GM21515 (cell line): ENCODE measurements around the gene PPIL1.

Experiments
- ATAC-seq: cut with Tn5 transposase; IDR thresholded peaks from one replicate; pipeline ENCODE4 v1.9.1; 2021; ENCODE audit not compliant: unreplicated experiment

Gene PPIL1

DNA sequence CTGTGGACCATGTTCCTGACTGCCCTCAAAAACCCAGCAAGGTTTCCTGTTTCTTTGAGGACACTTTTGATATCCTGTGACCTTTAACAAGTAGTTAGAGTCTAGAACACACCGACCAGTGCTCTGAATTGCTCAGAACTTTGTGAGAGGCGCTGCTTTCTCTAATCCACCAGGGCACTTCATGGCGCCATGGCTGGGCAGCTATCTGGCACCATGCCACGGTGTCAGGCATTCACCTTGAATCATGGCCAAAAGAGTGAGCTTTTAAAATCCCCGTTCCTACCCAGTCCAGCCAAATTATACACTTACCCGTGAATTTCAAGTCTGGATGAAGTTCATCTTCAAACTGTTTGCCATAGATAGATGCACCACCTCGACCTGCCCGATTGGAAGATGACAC, 18.3 kb downstream of the PPIL1 start:
- no peak for ATAC-seq

DNA sequence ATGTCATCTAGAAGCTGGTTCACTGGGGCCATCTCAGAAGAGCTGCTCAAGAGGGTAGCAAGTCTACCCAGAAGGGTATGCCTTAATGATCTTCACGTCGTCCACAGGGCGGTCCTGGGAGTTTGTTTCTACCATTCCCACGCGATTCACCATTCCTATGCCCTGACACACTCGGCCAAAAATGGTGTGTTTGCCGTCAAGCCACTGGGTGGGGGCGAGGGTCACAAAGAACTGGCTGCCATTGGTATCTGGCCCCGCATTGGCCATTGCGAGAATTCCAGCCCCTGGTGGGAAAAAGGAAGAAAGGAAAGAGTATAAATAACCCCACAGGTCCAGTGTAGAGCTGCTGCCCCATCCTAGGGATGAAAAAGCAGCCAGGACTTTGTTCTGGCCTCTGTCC, 18.9 kb downstream of the PPIL1 start:
- ATAC-seq: no peak

DNA sequence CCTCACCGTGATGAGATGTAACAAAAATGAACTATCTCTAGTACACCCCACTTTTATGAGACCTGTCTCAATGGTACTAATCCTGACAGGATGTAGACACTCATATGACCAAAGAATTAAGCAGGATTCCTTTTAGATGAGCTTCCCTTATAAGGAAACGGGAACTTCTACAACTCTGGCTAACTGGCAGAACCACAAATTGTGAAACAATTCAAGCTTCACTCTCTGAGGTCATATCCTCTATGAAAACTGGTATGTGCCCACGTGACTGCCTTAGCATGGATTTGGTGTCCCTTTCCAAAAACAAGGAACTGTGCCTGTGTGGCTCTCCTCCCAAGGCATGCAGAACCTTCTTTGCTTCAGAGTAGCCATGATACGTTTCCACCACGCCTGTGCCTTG, 21.3 kb downstream of the PPIL1 start:
- ATAC-seq: no peak

DNA sequence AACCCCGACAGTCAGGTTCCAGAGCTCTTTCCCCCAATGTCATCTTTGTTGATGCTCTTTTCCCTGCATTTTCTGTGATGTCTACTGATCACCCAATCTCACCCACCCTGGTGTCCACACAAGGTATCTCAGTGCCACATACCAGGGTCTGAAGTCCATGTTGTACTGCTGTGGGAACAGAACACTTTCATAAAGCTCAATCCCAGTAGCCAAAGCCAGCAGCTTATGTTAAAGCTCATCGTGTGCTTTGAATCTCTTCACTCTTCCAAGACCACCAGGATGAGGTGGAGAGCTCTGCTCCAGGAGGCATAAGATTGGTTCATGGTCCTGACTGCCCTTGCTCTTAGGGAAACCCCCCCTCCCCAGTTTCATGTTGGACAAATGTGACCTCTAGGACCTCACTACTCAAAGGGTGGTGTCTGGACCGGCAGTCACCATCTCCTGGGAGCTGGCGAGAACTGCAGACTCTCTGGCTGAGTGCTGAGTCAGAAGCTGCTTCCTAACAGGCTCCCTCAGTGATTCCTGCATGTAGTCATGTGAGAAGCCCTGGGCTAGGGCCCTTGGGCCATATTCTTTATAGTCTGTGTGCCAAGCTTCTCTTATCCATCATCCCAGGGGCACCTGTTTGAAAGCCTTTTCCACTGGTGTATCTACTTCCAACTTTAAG, 22.0 kb downstream of the PPIL1 start:
- ATAC-seq: no peak

DNA sequence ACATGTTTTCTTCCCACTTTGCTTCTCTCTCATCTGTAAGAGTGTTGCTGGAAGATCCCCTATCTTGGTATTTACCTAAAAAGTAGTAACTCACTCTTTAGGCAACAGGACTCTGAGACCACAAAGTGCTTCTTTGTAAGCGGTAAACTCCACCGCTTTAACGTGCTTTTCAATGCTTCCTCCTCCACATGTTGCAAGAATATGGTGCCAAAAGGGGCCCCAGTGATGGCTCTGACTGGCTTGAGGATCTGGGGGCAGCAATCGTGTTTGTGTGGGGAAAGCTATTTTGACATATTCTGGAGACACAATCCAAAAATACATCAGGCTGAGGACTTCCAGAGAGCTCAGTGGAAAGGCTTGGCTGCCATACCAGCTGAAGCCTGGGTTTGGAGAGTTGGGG, 23.0 kb downstream of the PPIL1 start:
- ATAC-seq: no peak

DNA sequence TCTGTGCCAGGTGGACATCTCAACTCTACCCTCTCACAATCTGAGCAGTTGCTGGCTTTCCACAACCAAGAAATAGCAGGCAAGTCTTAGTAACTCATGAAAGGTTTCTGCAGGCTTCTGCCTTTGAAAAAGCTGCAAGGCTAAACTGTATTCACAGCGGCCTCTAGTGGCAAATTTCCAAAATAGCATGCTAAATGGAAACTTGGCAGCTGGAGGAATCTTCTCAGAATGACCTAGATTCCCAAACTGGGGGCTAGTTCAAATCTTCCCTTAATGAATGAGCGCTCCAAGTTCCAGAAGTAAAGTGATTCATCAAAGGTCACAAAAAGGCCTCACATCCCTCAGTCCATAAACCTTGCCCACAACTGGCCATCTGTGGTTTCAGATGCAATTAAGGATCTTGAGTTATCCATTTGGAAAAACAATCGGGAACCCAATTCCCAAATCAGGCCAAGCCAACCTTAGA, 23.4 kb downstream of the PPIL1 start:
- ATAC-seq: no peak

DNA sequence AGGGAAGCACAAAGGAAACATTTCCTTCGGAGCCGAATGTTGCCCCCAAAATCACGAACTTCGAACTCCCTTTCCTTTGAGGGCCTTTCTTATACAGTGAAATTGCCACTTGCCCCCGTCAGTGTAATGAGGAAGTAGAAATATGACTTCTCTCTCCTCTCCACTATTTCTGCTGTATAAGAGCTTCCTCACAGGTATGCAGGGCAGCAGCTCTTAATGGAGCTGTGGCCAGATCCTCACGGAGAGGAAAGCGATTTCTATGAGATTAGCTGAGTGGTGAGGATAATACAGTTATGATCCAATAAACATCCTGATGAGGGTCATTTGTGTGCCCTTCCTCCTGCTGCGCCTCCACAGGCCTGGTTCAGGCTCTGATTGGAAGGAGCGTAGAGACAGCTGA, 24.6 kb downstream of the PPIL1 start:
- ATAC-seq: no peak

DNA sequence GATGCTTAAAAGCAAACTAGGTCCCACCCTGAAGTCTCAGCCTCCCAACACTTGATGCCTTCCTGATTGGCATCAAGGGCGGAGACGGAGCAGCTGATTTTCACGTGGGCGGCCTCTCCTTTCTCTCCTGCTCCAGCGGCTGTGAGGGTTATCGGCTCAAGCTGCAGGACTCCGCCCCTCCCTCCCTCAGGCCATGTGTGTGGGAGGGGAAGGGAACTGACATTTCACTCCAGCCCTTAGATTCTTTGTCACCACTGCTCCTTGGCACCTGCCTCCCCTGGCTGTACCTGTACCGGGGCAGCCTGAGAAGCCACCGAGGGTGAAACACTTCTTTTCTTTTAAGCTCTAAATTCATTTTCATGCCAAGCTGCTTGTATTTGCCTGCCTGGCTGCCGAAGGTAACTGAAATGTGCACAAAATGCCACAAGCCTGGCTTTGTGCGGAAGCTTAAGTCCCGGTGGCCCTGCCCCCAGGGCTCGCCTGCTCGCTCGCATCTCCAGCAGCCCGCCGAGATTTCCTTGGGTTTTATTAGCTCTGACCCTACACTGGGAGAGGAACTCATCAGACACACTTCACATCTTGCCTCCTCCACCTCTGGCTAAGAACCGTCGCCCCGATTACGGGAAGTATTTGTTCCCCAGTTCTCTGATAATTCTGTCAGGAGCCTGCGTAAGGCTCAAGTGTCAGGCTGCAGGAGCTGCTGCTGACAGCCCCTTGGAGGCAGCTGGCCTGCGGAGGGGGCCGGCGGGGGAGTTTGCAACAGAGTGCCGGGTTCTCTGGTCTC, 25.8 kb downstream of the PPIL1 start:
- no peak for ATAC-seq

DNA sequence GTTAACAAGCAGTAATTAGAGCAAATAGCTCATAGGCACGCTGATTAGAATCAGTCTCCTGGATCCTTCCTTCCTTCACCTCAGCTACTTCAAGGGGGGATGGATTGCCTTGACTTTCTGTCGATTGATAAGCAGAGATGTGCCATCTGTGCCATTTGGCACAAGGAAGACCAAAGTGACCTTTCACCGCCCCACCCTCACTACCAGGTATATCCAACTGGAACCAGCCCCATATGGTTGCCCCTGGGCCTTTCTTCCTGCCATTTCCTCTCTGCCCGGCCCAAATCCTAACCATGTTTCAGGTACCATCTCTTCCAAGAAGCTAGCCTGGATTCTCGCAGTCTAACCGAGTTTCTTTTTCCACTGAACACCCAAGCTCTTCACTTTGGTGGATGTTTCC, 26.6 kb downstream of the PPIL1 start:
- ATAC-seq: no peak

DNA sequence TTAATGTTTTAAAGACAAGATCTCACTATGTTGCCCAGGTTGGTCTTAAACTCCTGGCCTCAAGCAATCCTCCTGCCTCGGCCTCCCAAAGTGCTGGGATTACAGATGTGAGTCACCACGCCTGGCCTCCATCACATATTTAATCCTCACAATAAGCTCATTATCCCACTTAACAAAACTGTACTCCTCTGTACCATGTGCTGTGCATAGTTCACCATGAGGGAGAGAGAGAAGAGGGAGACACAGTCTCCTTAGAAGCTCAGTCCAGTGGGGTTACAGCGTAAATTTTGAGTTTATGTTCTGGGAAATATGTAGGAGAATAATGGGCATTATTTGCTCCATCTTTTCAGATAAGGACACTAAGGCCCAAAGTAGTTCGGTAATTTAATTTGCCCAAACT, 27.5 kb downstream of the PPIL1 start:
- ATAC-seq: no peak

DNA sequence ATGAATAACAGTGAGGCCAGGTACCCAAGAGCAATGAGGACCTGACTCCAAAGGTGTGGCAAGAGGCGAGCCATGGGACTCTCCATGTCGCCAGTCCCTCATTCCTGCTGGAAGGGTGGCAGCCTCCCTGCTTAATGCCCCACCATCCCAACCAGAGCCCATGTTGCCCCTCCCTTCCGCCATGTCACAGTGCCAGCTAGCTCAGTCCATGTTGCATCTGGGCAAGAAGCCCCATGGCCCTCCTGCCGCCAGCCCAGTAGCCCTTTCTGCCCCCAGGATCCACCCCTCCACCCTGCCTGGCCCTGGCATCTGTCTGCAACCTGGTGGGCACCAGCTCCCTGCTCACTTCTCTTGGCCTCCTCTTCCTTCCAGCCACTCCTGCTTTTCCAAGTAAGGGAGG, 29.4 kb downstream of the PPIL1 start:
- ATAC-seq: no peak

DNA sequence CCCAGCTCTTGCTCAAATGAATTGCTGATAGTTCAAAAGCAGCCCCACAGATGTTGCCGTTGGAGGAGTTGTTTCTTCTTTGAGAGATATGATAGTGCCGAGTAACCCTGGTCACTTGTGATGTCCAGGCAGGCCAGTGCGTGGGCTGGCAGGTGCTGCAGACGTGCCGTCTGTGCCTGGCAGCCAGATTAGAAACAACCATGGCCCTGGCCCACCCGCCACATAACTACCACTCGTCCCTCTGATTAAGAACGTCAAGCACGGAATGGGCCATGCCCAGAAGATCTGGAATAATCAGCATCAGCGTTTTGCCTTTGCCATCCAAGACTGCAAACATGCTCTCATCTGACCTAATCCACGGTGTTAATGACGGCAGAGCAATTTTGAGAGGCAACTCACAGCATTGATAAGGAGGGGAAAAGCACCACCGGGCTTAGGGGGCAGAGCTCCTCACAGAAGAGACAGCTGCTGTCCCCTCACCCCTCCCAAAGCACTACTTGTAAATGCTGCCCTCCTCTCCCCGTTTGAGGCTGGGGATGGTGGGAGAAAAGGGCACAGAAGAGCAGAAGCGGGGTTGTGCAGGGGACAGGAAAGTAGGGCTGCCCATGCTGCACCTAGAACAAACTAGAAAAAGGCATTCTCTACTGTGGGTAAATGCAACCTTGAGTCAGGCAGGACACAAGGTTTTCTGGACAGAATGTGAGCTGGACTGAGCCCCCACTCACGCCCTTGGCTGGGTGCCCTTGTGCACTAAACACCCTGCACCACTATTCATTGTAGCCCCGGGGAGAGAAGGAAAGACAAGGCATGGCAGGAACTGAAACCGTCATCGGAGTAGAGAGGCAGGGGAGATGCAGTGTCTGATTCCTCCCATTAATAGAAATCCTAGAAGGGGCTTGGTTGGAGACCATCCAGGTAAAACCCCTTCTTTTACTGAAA, 30.1 kb downstream of the PPIL1 start:
- ATAC-seq: no peak

DNA sequence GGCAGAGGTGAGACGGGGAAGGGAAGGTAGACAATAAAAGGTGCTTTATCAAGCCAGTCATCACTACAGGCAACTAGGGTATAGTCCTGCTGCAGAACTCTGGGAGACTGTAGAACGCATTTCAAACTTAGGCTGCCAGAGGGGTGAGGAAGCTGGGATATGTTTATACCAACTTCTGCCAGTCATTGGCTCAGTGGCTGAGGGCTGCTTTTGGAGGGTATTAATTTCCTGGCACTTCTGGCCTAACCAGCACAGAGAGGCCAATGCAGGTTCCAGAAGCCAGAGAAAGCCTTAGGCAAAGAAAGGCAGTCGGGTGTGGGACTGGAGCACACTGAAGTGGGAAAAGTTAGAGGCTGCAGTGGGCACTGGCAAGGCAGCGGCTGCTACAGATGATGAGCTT, 31.4 kb downstream of the PPIL1 start:
- no peak for ATAC-seq

DNA sequence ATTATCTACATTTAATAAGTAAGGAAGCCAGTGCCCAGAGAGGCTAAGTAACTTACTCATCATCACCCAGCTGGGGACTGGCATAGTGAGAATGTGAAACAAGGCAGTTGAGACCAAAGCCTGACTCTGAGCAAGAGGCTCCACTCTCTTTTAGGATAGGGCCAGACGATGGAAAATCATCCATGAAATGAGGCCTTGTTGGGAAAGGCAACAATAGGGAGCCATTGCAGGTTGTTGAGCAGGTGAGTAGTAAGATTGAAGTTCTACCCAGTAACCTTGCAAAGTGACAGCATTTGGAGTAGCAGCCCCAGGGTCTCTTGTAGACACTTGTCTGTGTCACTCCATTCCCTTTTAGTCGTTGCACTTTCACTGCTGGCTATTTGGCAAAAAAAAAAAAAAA, 32.8 kb downstream of the PPIL1 start:
- ATAC-seq: no peak

DNA sequence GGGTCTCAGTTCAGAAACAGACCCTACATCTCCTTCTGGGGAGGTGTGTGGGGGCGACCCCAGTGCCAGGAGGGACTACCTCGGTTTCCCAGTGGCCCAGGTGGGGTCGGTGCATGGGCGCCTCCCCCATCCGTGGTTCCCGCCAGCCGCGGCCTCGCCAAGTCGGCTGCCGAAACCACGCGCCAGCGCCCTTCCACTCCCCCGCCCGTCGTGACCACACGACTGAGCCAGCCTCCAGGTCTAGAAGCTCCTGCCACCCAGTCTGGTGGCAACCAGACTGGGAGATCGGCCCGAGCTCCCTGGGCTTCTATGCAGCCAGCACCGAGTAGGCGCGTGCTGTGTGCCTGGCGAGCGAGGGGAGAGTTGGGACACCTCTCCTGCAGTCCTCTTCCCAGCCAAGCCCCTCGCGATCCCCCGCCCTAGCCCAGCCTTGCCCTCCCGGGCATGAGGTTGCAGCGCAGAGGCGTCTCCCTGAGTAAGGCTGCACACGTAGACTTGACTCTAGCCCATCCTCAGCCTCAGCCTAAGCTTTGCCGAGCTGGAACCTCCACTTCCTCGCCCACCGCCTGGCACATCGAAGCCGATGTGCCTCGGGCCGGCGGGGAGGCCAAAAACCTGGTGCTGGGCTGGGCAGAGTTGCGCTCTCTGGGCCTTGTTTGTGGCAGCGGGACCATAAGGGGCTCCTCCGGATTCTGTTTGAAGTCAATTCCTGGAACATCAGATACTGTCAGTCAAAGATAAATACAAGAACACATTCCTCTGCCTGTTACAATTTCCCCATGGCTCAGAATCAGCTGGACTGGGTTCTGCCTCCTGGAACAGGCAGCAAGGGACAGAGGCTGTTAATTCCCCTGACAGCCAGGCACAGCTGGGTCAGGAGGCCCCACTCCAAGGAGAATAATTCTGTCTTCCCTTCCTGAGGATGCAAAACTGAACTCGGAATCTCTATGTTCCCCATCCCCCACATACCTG, 33.9 kb downstream of the PPIL1 start:
- ATAC-seq: no peak

DNA sequence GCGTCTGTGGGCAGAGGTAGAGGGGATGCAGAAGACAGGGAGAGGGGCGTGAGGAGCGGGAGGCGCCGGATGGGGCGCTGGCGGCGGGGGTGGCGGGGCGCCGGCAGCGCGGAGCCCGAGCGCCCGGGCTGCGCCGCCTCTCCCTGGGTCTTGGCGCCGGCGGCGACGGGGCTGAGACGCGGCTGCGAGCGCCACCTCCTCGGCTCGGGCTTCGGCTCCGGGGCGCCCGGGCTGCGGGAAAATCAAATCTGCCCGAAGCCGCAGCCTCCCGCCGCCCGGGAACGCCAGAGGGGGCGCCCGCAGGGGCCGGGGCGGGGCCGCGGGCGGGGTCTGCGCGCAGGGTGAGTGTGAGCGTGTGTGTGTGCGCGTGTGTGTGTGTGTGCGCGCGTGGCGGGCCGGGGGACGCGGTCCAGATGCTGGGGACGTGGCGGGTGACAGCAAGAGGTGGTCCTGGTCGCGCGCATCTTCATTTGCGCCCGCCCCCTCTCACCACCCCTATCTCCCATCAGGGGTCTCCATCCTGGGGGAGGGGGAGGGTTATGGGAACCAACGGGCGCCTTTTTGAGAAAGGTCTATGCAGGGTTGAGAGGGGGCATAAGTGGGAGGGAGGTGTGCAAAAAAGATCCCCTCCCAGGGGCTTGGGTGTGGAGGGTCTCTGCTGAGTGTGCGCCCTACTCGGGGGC, 34.7 kb downstream of the PPIL1 start:
- ATAC-seq: no peak

DNA sequence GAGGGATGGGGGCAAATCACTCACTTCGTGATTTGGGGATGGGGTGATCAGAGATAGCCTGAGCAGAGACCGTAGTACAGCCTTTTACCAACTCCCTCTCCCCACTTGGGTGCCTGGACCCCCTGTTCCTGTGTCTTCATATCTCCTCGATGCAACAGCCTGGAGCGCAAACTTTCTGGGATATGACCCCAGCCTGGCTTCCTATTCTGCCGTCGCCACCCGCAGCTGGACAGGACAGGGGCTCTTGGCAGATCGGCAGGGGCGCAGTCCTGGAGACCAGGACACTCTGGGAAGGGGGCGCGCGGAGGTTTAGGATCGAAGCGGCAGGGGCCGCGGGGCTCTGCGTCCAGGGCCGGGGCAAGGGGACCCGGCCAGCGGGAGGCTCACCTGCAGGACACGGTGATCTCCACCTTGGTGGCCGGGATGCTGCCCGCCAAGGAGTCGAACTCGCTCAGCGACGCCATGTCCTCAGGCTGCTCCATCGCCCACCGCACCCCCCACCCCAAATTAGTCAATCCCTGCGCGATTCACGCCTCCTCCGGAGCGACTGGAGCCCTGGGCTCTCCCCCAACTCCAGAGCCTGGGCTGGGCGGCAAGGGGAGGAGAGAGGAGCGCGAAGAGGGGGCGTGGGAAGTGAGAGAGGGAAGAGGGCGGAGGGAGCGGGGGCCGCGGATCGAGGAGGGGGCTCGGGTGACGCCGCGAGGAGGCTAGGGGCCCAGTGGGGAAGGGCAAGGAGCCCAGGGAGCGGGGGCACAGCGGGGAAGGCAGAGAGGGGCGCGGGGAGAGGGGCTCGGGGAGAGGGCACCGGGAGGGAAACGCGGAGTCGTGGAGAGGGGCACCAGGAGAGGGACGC, 35.5 kb downstream of the PPIL1 start, which contains the start of gene CPNE5:
CPNE5 (minus strand) TSS at position 549 of the 853 bp plus-strand sequence; CDS start at position 482, 67 bp downstream.
- ATAC-seq: no peak

DNA sequence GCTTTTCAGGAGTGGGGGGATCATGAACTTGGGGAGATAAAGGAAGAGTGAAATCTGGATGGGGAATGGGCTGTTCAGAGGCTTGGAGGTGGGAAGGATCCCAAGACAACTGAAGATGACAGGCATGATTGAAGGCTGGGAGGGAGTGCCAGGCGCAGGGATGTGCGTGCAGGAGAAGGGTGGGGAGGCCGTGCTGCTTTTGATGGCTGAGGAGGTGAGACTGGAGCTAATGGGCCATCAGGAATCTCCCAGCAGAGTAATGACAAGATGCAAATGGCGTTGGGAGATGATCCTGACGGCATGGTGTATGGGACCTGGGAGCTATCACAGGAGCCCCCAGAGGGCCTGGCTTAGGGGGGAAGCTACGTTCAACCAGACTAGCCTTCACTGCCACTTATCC, 36.9 kb downstream of the PPIL1 start:
- no peak for ATAC-seq

DNA sequence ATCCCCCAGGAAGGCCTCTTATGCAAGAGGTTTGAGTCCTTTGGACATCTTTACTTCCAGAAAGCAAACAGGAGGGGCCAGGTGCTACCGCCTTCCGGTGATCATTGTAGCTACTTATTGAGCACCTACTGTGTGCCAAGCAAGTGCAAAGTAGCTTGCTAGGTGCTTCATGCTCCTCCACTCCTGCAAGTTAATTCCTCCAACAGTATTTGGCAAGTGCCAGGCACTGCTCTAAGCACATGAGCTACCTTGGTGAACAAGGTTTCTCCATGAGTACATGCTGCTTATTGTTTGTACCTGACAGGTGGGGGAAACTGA, 37.6 kb downstream of the PPIL1 start:
- ATAC-seq: no peak
